HCT116 (cell line): Measurements from ENCODE around the gene RIOX2.

Source experiments
- CTCF ChIP-seq, 3 experiments: fragments of 200-600 bp in 1 of 3; sonication (generic) in 1 of 3; IDR thresholded peaks in 2 of 3; conservative IDR thresholded peaks in 1 of 3; 2 replicates each; pipeline ENCODE4 v1.5.1; 2012 to 2017; ENCODE audit warnings: low read depth in 2 of 3, low read length in 2 of 3, antibody characterized with exemption in 1 of 3, borderline replicate concordance in 1 of 3, control low read depth in 1 of 3, mild to moderate bottlenecking in 1 of 3, mixed read lengths in 1 of 3, mixed run types in 1 of 3, moderate library complexity in 1 of 3; ENCODE audit not compliant: insufficient read depth in 1 of 3
- TCF7L2 ChIP-seq: IDR thresholded peaks from 2 replicates; pipeline ENCODE4 v1.7.0; 2011; ENCODE audit warnings: borderline replicate concordance, inconsistent platforms; ENCODE audit not compliant: insufficient read depth, insufficient read length; ENCODE audit errors: extremely low read depth

- TF ChIP-seq CTCF (IDR thresholded peaks at IDR 0.05 in 2 of 3, conservative IDR thresholded peaks at IDR 0.05 in 1 of 3; ENCODE audit: borderline replicate concordance in 1 of 3, insufficient read depth in 1 of 3, low read depth in 2 of 3, low read length in 2 of 3) (no peak), TCF7L2 (no peak)
These were observed 70.7 kb downstream of the RIOX2 start for GRCh38 chr3:97901313-97902248.
